ENCODE results near the gene ATP5MC2. TPM values are rescaled to one million over a fixed set of nuclear protein-coding genes. Genes with fewer than 3 reads are reported as not detected.

The ATP5MC2 gene
- total RNA-seq, 1 experiment from 2014 or later = 322 TPM

DNA sequence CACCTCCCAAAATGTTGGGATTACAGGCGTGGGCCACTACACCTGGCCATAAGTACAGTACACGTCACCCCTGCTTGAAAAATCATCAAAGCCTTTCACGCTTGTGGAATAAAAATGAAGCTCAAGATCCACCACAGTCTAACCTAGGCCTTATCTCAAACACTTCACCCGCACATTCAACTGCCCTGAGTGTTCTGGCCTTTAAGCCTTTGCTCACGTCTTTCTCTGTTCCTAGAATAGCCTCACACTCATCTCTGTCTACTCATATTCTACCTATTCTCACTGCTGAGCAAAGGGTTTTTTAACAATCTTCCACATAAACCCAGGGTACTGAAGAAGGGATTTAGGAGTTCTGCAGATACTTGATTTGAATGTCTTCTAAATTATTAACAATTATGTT, 41.4 kb upstream of the ATP5MC2 start:
- Histone ChIP-seq H2AFZ (ENCODE audit: low read length) (no peak overlapping the region), H3K27ac (ENCODE audit: low read length) (no peak overlapping the region), H4K20me1 (ENCODE audit: low read length) (no peaks in the 10 kb centered on the region), H3K4me2 (ENCODE audit: low read length) (no peak overlapping the region), H3K9ac (ENCODE audit: low read length) (no peak overlapping the region), H3K4me3 (ENCODE audit: low read length) (no peak overlapping the region), H3K9me2 (replicated peaks; ENCODE audit: low read length) (no peaks in the 10 kb centered on the region), H3K79me2 (ENCODE audit: low read length) (no peaks in the 10 kb centered on the region), H3K27me3 (ENCODE audit: low read length) (no peaks in the 10 kb centered on the region), H3F3A (ENCODE audit: low read length, unreplicated experiment) (no peaks in the 10 kb centered on the region), H3K36me3 (ENCODE audit: low read depth, low read length) (no peaks in the 10 kb centered on the region; the same call in 1 of the 2 replicates), H3K9me3 (ENCODE audit: low read length) (no peaks in the 10 kb centered on the region), H3K4me1 (ENCODE audit: insufficient read depth, low read length) (no peaks in the 10 kb centered on the region)
- ATAC-seq (no peak), DNase-seq (no peak)
- BruUV-seq (replicated peaks) = no TSS peak
- CTCF ChIA-PET = no interaction called here
- TF ChIP-seq, protein P1, sequence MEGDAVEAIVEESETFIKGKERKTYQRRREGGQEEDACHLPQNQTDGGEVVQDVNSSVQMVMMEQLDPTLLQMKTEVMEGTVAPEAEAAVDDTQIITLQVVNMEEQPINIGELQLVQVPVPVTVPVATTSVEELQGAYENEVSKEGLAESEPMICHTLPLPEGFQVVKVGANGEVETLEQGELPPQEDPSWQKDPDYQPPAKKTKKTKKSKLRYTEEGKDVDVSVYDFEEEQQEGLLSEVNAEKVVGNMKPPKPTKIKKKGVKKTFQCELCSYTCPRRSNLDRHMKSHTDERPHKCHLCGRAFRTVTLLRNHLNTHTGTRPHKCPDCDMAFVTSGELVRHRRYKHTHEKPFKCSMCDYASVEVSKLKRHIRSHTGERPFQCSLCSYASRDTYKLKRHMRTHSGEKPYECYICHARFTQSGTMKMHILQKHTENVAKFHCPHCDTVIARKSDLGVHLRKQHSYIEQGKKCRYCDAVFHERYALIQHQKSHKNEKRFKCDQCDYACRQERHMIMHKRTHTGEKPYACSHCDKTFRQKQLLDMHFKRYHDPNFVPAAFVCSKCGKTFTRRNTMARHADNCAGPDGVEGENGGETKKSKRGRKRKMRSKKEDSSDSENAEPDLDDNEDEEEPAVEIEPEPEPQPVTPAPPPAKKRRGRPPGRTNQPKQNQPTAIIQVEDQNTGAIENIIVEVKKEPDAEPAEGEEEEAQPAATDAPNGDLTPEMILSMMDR (conservative IDR thresholded peaks at IDR 0.05; ENCODE audit: low read depth, low read length) = no peak
- TF ChIP-seq EZH2phosphoT487 (IDR thresholded peaks at IDR 0.05; ENCODE audit: borderline replicate concordance, low read length) (no peak), EZH2 (IDR thresholded peaks at IDR 0.05; ENCODE audit: low read length, unreplicated experiment) (no peak)
- POLR2A ChIA-PET (ENCODE audit: unreplicated experiment) = no interaction called here
- intact Hi-C loops (cut with micrococcal nuclease) = no loop called here

DNA sequence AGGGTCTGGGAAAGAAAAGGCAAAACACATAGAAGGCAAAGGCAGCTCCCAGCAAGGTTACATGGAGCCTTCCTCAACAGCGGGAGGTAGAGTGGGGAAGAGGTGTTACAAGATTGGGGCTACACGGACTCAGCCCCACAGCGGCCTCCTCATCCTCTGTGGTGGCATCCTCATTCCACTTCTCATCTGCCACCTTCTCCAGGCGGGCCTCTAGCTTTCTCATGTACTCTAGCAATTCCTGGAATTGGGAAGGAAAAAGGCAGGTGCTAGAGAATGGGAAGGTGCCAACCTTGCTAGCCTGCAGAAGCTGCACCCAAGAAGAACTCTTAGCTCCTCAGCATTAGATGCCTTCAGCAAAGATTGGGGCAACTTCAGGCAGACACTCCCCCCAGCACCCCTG, 38.1 kb upstream of the ATP5MC2 start:
- CTCF ChIA-PET = no interaction called here
- no peaks in the 10 kb centered on the region for H3K9me2 ChIP-seq (replicated peaks; ENCODE audit: low read length)
- BruUV-seq (replicated peaks) = no TSS peak

DNA sequence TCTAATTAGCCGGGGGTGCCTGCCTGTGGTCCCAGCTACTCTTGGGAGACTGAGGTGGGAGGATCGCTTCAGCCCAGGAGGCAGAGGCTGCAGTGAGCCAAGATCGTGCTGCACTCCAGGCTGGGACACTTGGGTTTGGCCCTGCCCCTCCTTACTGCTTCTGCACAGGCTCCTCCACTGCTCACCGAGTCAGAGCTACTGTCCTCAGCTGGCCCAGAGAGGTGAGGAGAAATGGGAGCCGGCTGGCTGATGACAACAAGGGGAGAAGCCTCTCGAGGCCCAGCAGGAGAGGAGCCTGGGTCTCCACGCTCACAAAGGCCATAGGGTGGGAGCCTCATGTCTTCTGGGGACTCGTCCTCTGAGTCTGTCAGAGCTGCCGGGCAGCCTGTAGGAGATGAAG, 37.6 kb upstream of the ATP5MC2 start:
- intact Hi-C loops (cut with micrococcal nuclease) = no loop called here
- TF ChIP-seq, protein P1 (conservative IDR thresholded peaks at IDR 0.05; ENCODE audit: low read depth, low read length) = no peak
- TF ChIP-seq EZH2 (IDR thresholded peaks at IDR 0.05; ENCODE audit: low read length, unreplicated experiment) (no peak), EZH2phosphoT487 (IDR thresholded peaks at IDR 0.05; ENCODE audit: borderline replicate concordance, low read length) (no peak)
- CTCF ChIA-PET = no interaction called here
- Histone ChIP-seq H3K4me2 (ENCODE audit: low read length) (no peak overlapping the region), H4K20me1 (ENCODE audit: low read length) (no peaks in the 10 kb centered on the region), H3F3A (ENCODE audit: low read length, unreplicated experiment) (no peaks in the 10 kb centered on the region), H3K79me2 (ENCODE audit: low read length) (no peaks in the 10 kb centered on the region), H3K27me3 (ENCODE audit: low read length) (no peaks in the 10 kb centered on the region), H3K4me1 (ENCODE audit: insufficient read depth, low read length) (no peaks in the 10 kb centered on the region), H3K36me3 (ENCODE audit: low read depth, low read length) (no peaks in the 10 kb centered on the region), H2AFZ (ENCODE audit: low read length) (no peak overlapping the region), H3K9me2 (replicated peaks; ENCODE audit: low read length) (no peaks in the 10 kb centered on the region), H3K4me3 (ENCODE audit: low read length) (no peak overlapping the region), H3K9me3 (ENCODE audit: low read length) (no peaks in the 10 kb centered on the region), H3K27ac (ENCODE audit: low read length) (no peak overlapping the region), H3K9ac (ENCODE audit: low read length) (no peak overlapping the region)
- DNase-seq (no peak), ATAC-seq (no peak)
- BruUV-seq (replicated peaks) = no TSS peak
- POLR2A ChIA-PET (ENCODE audit: unreplicated experiment) = no interaction called here

More for the DNA sequence above, 38.1 kb upstream of the ATP5MC2 start:
- intact Hi-C loops (cut with micrococcal nuclease) = no loop called here
- DNase-seq = no peak
- Histone ChIP-seq H2AFZ (ENCODE audit: low read length) (no peak overlapping the region), H4K20me1 (ENCODE audit: low read length) (no peaks in the 10 kb centered on the region), H3K36me3 (ENCODE audit: low read depth, low read length) (no peaks in the 10 kb centered on the region), H3K9ac (ENCODE audit: low read length) (no peak overlapping the region), H3K27ac (ENCODE audit: low read length) (no peak overlapping the region), H3K4me1 (ENCODE audit: insufficient read depth, low read length) (no peaks in the 10 kb centered on the region), H3K27me3 (ENCODE audit: low read length) (no peaks in the 10 kb centered on the region), H3F3A (ENCODE audit: low read length, unreplicated experiment) (no peaks in the 10 kb centered on the region), H3K79me2 (ENCODE audit: low read length) (no peaks in the 10 kb centered on the region), H3K4me3 (ENCODE audit: low read length) (no peak overlapping the region), H3K9me3 (ENCODE audit: low read length) (no peaks in the 10 kb centered on the region), H3K4me2 (ENCODE audit: low read length) (no peak overlapping the region)
- no peak for TF ChIP-seq EZH2phosphoT487 (IDR thresholded peaks at IDR 0.05; ENCODE audit: borderline replicate concordance, low read length)
- TF ChIP-seq, protein P1 (conservative IDR thresholded peaks at IDR 0.05; ENCODE audit: low read depth, low read length) = no peak
- no peak for TF ChIP-seq EZH2 (IDR thresholded peaks at IDR 0.05; ENCODE audit: low read length, unreplicated experiment)
- POLR2A ChIA-PET (ENCODE audit: unreplicated experiment) = no interaction called here
- no peak for ATAC-seq
